Muscle of leg (tissue), 11 donors: ENCODE measurements around the gene PTPRN2. TPM values are rescaled to one million over a fixed set of nuclear protein-coding genes. Genes with fewer than 3 reads are reported as not detected.

Experiments
- DNase-seq: peaks from one replicate; pipeline ENCODE4 v3.0.0; 2013
- H3K27ac ChIP-seq: one replicate; pipeline ENCODE4 v1.5.1; 2013; ENCODE audit warnings: mild to moderate bottlenecking, low read length, control low read depth
- H3K27me3 ChIP-seq: one replicate; pipeline ENCODE4 v1.6.1; 2013; ENCODE audit warnings: low read length; ENCODE audit not compliant: control insufficient read depth, insufficient read depth
- H3K36me3 ChIP-seq: one replicate; pipeline ENCODE4 v1.6.1; 2013; ENCODE audit warnings: low read length; ENCODE audit not compliant: control insufficient read depth, insufficient read depth
- H3K4me1 ChIP-seq: one replicate; pipeline ENCODE4 v1.6.1; 2013; ENCODE audit warnings: low read length; ENCODE audit not compliant: control insufficient read depth, insufficient read depth
- H3K4me3 ChIP-seq: one replicate; pipeline ENCODE4 v1.5.1; 2013; ENCODE audit warnings: low read length, control low read depth
- H3K9me3 ChIP-seq: replicated peaks from 2 replicates; pipeline ENCODE4 v1.6.1; 2013; ENCODE audit warnings: low read depth, low read length; ENCODE audit not compliant: control insufficient read depth
- WGBS: methylation state at CpG from one replicate; pipeline ENCODE4 v1.1.5; 2013; ENCODE audit warnings: missing lambda C conversion rate; ENCODE audit not compliant: insufficient coverage; 5-methylcytosine and 5-hydroxymethylcytosine counted together
- polyA plus RNA-seq, 8 donors: library from polyadenylated mRNA; unstranded; fragments of 120-200 nt; gene quantifications; one replicate each; pipeline versions ENCODE4 v1.2.1 to v1.2.3, GENCODE V29; 2013; ENCODE audit warnings: inconsistent platforms in 1 of 8, low replicate concordance in 1 of 8; ENCODE audit not compliant: insufficient read length in 8 of 8, insufficient read depth in 1 of 8
- total RNA-seq: library from RNA; stranded (reverse); fragments of 120-200 nt; gene quantifications from one replicate; pipeline ENCODE4 v1.2.4, GENCODE V29; 2013

The PTPRN2 gene
- total and polyA plus RNA-seq, 9 donors: 1.4 to 2.9 (median 2.3) TPM

- no peaks in the 10 kb centered on the region for H3K27me3 ChIP-seq
- H3K4me3 ChIP-seq: no peak overlapping the region
- H3K4me1 ChIP-seq: no peaks in the 10 kb centered on the region
- H3K9me3 ChIP-seq: peaks cover 8% of the 10 kb centered on the region
- no peaks in the 10 kb centered on the region for H3K36me3 ChIP-seq
- no peak overlapping the region for H3K27ac ChIP-seq
- no CpG with 5 or more reads among the region's 3 CpGs for WGBS
- DNase-seq: no peak
These were observed 1055.6 kb downstream of the PTPRN2 start for GRCh38 chr7:157532068-157532467.

GRCh38 chr7:157529768-157530560, 1057.7 kb downstream of the PTPRN2 start:
- Histone ChIP-seq H3K27me3 (no peaks in the 10 kb centered on the region), H3K4me3 (no peak overlapping the region), H3K9me3 (peaks cover 8% of the 10 kb centered on the region), H3K36me3 (no peaks in the 10 kb centered on the region), H3K27ac (no peak overlapping the region), H3K4me1 (no peaks in the 10 kb centered on the region)
- WGBS: 76% methylated on average over 17 of the region's 25 CpGs
- no peak for DNase-seq

GRCh38 chr7:157528785-157529341, 1058.8 kb downstream of the PTPRN2 start:
- Histone ChIP-seq H3K4me3 (no peak overlapping the region), H3K36me3 (no peaks in the 10 kb centered on the region), H3K4me1 (no peaks in the 10 kb centered on the region), H3K27me3 (no peaks in the 10 kb centered on the region), H3K27ac (no peak overlapping the region), H3K9me3 (peaks cover 8% of the 10 kb centered on the region)
- WGBS: 66% methylated on average over 16 of the region's 19 CpGs
- DNase-seq: no peak

- Histone ChIP-seq H3K27me3 (no peaks in the 10 kb centered on the region), H3K4me1 (no peaks in the 10 kb centered on the region), H3K9me3 (peaks cover 7% of the 10 kb centered on the region), H3K4me3 (no peak overlapping the region), H3K36me3 (no peaks in the 10 kb centered on the region), H3K27ac (no peak overlapping the region)
- no peak for DNase-seq
- 81% methylated on average over 18 of the region's 19 CpGs for WGBS
These were observed 1059.9 kb downstream of the PTPRN2 start for GRCh38 chr7:157527686-157528085.

DNA sequence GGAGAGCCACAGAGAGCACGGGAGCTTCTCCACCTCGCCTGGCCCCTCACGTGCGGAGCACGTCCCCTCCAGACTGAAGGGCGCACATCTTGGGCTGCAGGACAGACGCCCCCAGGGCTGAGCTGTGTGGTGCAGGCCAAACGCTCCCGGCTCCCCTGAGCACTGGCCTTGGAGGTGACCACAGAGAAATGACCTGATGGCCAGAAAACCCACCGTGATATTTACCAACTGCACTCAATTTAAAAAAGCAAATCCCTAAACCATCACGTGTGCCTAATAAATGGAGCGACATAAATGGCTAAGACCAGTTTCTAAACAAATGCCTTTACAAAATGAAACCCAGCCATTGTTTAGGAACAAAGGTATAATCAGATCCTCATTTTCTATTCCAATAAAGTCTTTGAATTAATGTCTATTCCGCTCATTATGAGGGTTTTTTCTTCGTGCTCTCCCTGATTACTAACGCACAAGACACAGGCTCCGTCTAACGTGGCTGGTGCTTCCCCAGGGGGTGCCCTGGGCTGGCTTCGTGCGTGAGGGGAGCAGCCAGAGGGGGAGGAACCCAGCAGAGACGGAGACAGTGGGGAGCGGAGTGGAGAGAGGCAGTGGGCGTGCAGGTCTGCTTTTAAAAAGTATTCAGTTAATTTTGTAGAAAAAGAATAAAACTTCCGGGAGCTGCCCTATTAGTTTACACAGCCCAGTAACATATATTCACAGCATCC, 1060.5 kb downstream of the PTPRN2 start:
- WGBS: 64% methylated on average over 12 of the region's 23 CpGs

GRCh38 chr7:157526005-157526912, 1061.4 kb downstream of the PTPRN2 start:
- Histone ChIP-seq H3K36me3 (no peaks in the 10 kb centered on the region), H3K9me3 (no peaks in the 10 kb centered on the region), H3K27me3 (no peaks in the 10 kb centered on the region), H3K4me3 (no peak overlapping the region), H3K27ac (no peak overlapping the region), H3K4me1 (no peaks in the 10 kb centered on the region)
- DNase-seq: no peak
- WGBS: 46% methylated on average over 17 of the region's 32 CpGs

More for the DNA sequence above, 1060.5 kb downstream of the PTPRN2 start:
- H3K4me3 ChIP-seq: no peak overlapping the region
- no peaks in the 10 kb centered on the region for H3K4me1 ChIP-seq
- peaks cover 4% of the 10 kb centered on the region for H3K9me3 ChIP-seq
- no peak overlapping the region for H3K27ac ChIP-seq
- DNase-seq: no peak
- H3K27me3 ChIP-seq: no peaks in the 10 kb centered on the region
- no peaks in the 10 kb centered on the region for H3K36me3 ChIP-seq

- no peaks in the 10 kb centered on the region for H3K9me3 ChIP-seq
- WGBS: 71% methylated on average over 18 of the region's 23 CpGs
- no peak overlapping the region for H3K27ac ChIP-seq
- H3K4me1 ChIP-seq: no peaks in the 10 kb centered on the region
- no peak for DNase-seq
- H3K27me3 ChIP-seq: no peaks in the 10 kb centered on the region
- no peak overlapping the region for H3K4me3 ChIP-seq
- no peaks in the 10 kb centered on the region for H3K36me3 ChIP-seq
These were observed 1062.1 kb downstream of the PTPRN2 start for GRCh38 chr7:157525491-157525915.

DNA sequence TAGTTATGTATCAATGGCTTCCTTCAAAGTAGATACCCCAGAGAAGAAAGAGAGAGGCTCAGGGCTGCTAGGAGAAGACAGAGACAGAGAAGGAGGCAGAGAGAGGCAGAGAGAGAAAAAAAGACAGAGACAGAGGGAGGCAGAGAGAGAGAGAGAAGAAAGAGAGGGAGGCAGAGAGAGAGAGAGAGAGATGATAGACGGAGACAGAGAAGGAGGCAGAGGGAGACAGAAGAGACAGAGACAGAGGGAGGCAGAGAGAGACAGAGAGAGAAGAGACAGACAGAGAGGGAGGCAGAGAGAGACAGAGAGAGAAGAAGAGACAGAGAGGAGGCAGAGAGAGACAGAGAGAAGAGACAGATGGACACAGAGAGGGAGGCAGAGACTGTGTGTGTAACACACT, 1062.9 kb downstream of the PTPRN2 start:
- 35% methylated on average over 1 of the region's 1 CpG for WGBS
- DNase-seq: no peak
- no peaks in the 10 kb centered on the region for H3K9me3 ChIP-seq
- H3K27me3 ChIP-seq: no peaks in the 10 kb centered on the region
- no peak overlapping the region for H3K4me3 ChIP-seq
- no peaks in the 10 kb centered on the region for H3K4me1 ChIP-seq
- no peak overlapping the region for H3K27ac ChIP-seq
- H3K36me3 ChIP-seq: no peaks in the 10 kb centered on the region

- no peaks in the 10 kb centered on the region for H3K27me3 ChIP-seq
- no peak for DNase-seq
- H3K9me3 ChIP-seq: no peaks in the 10 kb centered on the region
- no peaks in the 10 kb centered on the region for H3K36me3 ChIP-seq
- no peak overlapping the region for H3K27ac ChIP-seq
- H3K4me1 ChIP-seq: no peaks in the 10 kb centered on the region
- WGBS: 79% methylated on average over 16 of the region's 20 CpGs
- no peak overlapping the region for H3K4me3 ChIP-seq
These were observed 1063.7 kb downstream of the PTPRN2 start for GRCh38 chr7:157523766-157524421.
